Measurements from ENCODE around the gene ADAMTS12.

- TF ChIP-seq, protein P1, sequence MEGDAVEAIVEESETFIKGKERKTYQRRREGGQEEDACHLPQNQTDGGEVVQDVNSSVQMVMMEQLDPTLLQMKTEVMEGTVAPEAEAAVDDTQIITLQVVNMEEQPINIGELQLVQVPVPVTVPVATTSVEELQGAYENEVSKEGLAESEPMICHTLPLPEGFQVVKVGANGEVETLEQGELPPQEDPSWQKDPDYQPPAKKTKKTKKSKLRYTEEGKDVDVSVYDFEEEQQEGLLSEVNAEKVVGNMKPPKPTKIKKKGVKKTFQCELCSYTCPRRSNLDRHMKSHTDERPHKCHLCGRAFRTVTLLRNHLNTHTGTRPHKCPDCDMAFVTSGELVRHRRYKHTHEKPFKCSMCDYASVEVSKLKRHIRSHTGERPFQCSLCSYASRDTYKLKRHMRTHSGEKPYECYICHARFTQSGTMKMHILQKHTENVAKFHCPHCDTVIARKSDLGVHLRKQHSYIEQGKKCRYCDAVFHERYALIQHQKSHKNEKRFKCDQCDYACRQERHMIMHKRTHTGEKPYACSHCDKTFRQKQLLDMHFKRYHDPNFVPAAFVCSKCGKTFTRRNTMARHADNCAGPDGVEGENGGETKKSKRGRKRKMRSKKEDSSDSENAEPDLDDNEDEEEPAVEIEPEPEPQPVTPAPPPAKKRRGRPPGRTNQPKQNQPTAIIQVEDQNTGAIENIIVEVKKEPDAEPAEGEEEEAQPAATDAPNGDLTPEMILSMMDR (conservative IDR thresholded peaks at IDR 0.05; ENCODE audit: low read depth in 2 of 2): no peak
- TF ChIP-seq, protein P2, sequence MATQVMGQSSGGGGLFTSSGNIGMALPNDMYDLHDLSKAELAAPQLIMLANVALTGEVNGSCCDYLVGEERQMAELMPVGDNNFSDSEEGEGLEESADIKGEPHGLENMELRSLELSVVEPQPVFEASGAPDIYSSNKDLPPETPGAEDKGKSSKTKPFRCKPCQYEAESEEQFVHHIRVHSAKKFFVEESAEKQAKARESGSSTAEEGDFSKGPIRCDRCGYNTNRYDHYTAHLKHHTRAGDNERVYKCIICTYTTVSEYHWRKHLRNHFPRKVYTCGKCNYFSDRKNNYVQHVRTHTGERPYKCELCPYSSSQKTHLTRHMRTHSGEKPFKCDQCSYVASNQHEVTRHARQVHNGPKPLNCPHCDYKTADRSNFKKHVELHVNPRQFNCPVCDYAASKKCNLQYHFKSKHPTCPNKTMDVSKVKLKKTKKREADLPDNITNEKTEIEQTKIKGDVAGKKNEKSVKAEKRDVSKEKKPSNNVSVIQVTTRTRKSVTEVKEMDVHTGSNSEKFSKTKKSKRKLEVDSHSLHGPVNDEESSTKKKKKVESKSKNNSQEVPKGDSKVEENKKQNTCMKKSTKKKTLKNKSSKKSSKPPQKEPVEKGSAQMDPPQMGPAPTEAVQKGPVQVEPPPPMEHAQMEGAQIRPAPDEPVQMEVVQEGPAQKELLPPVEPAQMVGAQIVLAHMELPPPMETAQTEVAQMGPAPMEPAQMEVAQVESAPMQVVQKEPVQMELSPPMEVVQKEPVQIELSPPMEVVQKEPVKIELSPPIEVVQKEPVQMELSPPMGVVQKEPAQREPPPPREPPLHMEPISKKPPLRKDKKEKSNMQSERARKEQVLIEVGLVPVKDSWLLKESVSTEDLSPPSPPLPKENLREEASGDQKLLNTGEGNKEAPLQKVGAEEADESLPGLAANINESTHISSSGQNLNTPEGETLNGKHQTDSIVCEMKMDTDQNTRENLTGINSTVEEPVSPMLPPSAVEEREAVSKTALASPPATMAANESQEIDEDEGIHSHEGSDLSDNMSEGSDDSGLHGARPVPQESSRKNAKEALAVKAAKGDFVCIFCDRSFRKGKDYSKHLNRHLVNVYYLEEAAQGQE (IDR thresholded peaks at IDR 0.05; ENCODE audit: unreplicated experiment): no peak
- no peak for TF ChIP-seq NANOG (IDR thresholded peaks at IDR 0.05; ENCODE audit: borderline replicate concordance)
- TF ChIP-seq POLR2AphosphoS5 (IDR thresholded peaks at IDR 0.05; ENCODE audit: low read depth): no peak
- TF ChIP-seq, protein P3, sequence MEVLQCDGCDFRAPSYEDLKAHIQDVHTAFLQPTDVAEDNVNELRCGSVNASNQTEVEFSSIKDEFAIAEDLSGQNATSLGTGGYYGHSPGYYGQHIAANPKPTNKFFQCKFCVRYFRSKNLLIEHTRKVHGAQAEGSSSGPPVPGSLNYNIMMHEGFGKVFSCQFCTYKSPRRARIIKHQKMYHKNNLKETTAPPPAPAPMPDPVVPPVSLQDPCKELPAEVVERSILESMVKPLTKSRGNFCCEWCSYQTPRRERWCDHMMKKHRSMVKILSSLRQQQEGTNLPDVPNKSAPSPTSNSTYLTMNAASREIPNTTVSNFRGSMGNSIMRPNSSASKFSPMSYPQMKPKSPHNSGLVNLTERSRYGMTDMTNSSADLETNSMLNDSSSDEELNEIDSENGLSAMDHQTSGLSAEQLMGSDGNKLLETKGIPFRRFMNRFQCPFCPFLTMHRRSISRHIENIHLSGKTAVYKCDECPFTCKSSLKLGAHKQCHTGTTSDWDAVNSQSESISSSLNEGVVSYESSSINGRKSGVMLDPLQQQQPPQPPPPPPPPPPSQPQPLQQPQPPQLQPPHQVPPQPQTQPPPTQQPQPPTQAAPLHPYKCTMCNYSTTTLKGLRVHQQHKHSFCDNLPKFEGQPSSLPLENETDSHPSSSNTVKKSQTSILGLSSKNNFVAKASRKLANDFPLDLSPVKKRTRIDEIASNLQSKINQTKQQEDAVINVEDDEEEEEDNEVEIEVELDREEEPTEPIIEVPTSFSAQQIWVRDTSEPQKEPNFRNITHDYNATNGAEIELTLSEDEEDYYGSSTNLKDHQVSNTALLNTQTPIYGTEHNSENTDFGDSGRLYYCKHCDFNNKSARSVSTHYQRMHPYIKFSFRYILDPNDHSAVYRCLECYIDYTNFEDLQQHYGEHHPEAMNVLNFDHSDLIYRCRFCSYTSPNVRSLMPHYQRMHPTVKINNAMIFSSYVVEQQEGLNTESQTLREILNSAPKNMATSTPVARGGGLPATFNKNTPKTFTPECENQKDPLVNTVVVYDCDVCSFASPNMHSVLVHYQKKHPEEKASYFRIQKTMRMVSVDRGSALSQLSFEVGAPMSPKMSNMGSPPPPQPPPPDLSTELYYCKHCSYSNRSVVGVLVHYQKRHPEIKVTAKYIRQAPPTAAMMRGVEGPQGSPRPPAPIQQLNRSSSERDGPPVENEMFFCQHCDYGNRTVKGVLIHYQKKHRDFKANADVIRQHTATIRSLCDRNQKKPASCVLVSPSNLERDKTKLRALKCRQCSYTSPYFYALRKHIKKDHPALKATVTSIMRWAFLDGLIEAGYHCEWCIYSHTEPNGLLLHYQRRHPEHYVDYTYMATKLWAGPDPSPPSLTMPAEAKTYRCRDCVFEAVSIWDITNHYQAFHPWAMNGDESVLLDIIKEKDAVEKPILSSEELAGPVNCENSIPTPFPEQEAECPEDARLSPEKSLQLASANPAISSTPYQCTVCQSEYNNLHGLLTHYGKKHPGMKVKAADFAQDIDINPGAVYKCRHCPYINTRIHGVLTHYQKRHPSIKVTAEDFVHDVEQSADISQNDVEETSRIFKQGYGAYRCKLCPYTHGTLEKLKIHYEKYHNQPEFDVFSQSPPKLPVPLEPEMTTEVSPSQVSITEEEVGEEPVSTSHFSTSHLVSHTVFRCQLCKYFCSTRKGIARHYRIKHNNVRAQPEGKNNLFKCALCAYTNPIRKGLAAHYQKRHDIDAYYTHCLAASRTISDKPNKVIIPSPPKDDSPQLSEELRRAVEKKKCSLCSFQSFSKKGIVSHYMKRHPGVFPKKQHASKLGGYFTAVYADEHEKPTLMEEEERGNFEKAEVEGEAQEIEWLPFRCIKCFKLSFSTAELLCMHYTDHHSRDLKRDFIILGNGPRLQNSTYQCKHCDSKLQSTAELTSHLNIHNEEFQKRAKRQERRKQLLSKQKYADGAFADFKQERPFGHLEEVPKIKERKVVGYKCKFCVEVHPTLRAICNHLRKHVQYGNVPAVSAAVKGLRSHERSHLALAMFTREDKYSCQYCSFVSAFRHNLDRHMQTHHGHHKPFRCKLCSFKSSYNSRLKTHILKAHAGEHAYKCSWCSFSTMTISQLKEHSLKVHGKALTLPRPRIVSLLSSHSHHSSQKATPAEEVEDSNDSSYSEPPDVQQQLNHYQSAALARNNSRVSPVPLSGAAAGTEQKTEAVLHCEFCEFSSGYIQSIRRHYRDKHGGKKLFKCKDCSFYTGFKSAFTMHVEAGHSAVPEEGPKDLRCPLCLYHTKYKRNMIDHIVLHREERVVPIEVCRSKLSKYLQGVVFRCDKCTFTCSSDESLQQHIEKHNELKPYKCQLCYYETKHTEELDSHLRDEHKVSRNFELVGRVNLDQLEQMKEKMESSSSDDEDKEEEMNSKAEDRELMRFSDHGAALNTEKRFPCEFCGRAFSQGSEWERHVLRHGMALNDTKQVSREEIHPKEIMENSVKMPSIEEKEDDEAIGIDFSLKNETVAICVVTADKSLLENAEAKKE (CRISPR knock-in tag; IDR thresholded peaks at IDR 0.05): no peak
- TF ChIP-seq CREB1 (CRISPR knock-in tag; IDR thresholded peaks at IDR 0.05; ENCODE audit: low read depth): no peak
Observed at GRCh38 chr5:33827885-33828284, 63.9 kb downstream of the ADAMTS12 start.

Data from GM23338 (cell line).